ENCODE data around the gene LAMB3.

DNA sequence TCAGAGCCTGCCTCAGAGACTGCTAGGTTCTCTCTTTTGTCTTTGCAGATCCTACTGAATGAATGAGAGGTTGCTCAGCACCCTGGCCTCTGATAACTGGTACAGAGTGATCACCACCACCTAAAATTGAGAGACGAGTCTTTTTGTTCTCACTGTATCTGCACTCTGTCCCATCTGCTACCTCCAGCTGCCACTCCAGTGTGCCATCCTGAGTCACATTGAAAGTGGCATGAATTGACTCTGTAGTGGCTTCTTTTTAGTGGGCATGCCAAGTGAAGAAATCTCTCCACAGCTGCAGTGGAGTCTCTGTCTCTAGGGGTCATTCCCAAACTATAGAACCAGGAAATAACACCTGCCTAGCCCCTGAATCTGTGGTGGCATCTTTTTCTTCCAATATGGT, 54.0 kb downstream of the LAMB3 start:
- TF ChIP-seq EZH2 (IDR thresholded peaks at IDR 0.05; ENCODE audit: borderline replicate concordance, insufficient read depth, low read length, poor library complexity, severe bottlenecking), result no peak
- TF ChIP-seq POLR2AphosphoS5 (IDR thresholded peaks at IDR 0.05), result no peak
- TF ChIP-seq, protein P1, sequence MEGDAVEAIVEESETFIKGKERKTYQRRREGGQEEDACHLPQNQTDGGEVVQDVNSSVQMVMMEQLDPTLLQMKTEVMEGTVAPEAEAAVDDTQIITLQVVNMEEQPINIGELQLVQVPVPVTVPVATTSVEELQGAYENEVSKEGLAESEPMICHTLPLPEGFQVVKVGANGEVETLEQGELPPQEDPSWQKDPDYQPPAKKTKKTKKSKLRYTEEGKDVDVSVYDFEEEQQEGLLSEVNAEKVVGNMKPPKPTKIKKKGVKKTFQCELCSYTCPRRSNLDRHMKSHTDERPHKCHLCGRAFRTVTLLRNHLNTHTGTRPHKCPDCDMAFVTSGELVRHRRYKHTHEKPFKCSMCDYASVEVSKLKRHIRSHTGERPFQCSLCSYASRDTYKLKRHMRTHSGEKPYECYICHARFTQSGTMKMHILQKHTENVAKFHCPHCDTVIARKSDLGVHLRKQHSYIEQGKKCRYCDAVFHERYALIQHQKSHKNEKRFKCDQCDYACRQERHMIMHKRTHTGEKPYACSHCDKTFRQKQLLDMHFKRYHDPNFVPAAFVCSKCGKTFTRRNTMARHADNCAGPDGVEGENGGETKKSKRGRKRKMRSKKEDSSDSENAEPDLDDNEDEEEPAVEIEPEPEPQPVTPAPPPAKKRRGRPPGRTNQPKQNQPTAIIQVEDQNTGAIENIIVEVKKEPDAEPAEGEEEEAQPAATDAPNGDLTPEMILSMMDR (IDR thresholded peaks at IDR 0.05; ENCODE audit: poor library complexity, severe bottlenecking), result no peak
- TF ChIP-seq MXI1 (conservative IDR thresholded peaks at IDR 0.05; ENCODE audit: poor library complexity, severe bottlenecking), result no peak
- TF ChIP-seq, protein P2, sequence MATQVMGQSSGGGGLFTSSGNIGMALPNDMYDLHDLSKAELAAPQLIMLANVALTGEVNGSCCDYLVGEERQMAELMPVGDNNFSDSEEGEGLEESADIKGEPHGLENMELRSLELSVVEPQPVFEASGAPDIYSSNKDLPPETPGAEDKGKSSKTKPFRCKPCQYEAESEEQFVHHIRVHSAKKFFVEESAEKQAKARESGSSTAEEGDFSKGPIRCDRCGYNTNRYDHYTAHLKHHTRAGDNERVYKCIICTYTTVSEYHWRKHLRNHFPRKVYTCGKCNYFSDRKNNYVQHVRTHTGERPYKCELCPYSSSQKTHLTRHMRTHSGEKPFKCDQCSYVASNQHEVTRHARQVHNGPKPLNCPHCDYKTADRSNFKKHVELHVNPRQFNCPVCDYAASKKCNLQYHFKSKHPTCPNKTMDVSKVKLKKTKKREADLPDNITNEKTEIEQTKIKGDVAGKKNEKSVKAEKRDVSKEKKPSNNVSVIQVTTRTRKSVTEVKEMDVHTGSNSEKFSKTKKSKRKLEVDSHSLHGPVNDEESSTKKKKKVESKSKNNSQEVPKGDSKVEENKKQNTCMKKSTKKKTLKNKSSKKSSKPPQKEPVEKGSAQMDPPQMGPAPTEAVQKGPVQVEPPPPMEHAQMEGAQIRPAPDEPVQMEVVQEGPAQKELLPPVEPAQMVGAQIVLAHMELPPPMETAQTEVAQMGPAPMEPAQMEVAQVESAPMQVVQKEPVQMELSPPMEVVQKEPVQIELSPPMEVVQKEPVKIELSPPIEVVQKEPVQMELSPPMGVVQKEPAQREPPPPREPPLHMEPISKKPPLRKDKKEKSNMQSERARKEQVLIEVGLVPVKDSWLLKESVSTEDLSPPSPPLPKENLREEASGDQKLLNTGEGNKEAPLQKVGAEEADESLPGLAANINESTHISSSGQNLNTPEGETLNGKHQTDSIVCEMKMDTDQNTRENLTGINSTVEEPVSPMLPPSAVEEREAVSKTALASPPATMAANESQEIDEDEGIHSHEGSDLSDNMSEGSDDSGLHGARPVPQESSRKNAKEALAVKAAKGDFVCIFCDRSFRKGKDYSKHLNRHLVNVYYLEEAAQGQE (IDR thresholded peaks at IDR 0.05; ENCODE audit: borderline replicate concordance), result no peak
- TF ChIP-seq TAF1 (IDR thresholded peaks at IDR 0.05; ENCODE audit: low read depth), result no peak
